Measurements from ENCODE around the gene CLK3.

GRCh38 chr15:74593122-74593521 is 22.5 kb upstream of the CLK3 start:
- TF ChIP-seq CTCF (IDR thresholded peaks at IDR 0.05; ENCODE audit: low read depth, low read length) (no peak), EZH2phosphoT487 (IDR thresholded peaks at IDR 0.05; ENCODE audit: low read depth) (no peak)
